GM19193 (cell line): ENCODE data around the gene RERG.

Experiments used
- POLR2A ChIP-seq: IDR thresholded peaks from 4 replicates; pipeline ENCODE4 v1.6.1; 2011; ENCODE audit not compliant: insufficient read depth, insufficient read length; ENCODE audit errors: extremely low read depth

Gene RERG

GRCh38 chr12:15088105-15088504 is 133.1 kb downstream of the RERG start:
- TF ChIP-seq POLR2A, result no peak

- no peak for TF ChIP-seq POLR2A
Measured at GRCh38 chr12:15074351-15074750, 146.9 kb downstream of the RERG start.

- TF ChIP-seq POLR2A, result no peak
Measured at GRCh38 chr12:15059123-15059522, 162.1 kb downstream of the RERG start.
